HG02588 (cell line): ENCODE results near the gene ZNF346.

Experiments used
- ATAC-seq: cut with Tn5 transposase; IDR thresholded peaks from one replicate; pipeline ENCODE4 v1.9.1; 2021; ENCODE audit warnings: mild to moderate bottlenecking, moderate library complexity; ENCODE audit not compliant: unreplicated experiment

Gene ZNF346

GRCh38 chr5:177093803-177094202, 71.3 kb downstream of the ZNF346 start:
- ATAC-seq, result no peak

GRCh38 chr5:177094224-177095087, 72.0 kb downstream of the ZNF346 start:
- ATAC-seq, result no peak

- ATAC-seq, result no peak
Observed at GRCh38 chr5:177095088-177095669, 72.7 kb downstream of the ZNF346 start.

GRCh38 chr5:177096162-177097015, 73.9 kb downstream of the ZNF346 start:
- ATAC-seq, result no peak

- no peak for ATAC-seq
Observed at GRCh38 chr5:177097016-177097985, 74.8 kb downstream of the ZNF346 start.

GRCh38 chr5:177098120-177098469, 75.6 kb downstream of the ZNF346 start:
- ATAC-seq, result no peak

- ATAC-seq, result no peak
Observed at GRCh38 chr5:177098470-177099141, 76.1 kb downstream of the ZNF346 start.

GRCh38 chr5:177099422-177100093, 77.1 kb downstream of the ZNF346 start:
- ATAC-seq, result no peak

- ATAC-seq, result no peak
Observed at GRCh38 chr5:177100714-177101121, 78.2 kb downstream of the ZNF346 start.

- ATAC-seq, result no peak
Observed at GRCh38 chr5:177103523-177104253, 81.2 kb downstream of the ZNF346 start.

- no peak for ATAC-seq
Observed at GRCh38 chr5:177105691-177106476, 83.4 kb downstream of the ZNF346 start.

- no peak for ATAC-seq
Observed at GRCh38 chr5:177107159-177107558, 84.7 kb downstream of the ZNF346 start.

- ATAC-seq, result no peak
Observed at GRCh38 chr5:177109810-177110209, 87.3 kb downstream of the ZNF346 start.

- ATAC-seq, result no peak
Observed at GRCh38 chr5:177111720-177112394, 89.4 kb downstream of the ZNF346 start.

- ATAC-seq, result no peak
Observed at GRCh38 chr5:177112589-177113220, 90.2 kb downstream of the ZNF346 start.

GRCh38 chr5:177113566-177114424, 91.3 kb downstream of the ZNF346 start:
- ATAC-seq, result no peak
